Measurements from ENCODE around the gene TTLL4.

TTLL4 gene

GRCh38 chr2:218745160-218745558 is 34.5 kb downstream of the TTLL4 start:
- WGBS: 68% methylated on average over 3 of the region's 5 CpGs

GRCh38 chr2:218745559-218746469 is 35.2 kb downstream of the TTLL4 start:
- no peak for DNase-seq
- Histone ChIP-seq H2BK12ac (ENCODE audit: low read length in 2 of 2) (no peak overlapping the region), H2BK15ac (ENCODE audit: low read depth, poor library complexity, severe bottlenecking) (no peak overlapping the region), H3K4me3 (ENCODE audit: insufficient read depth in 1 of 2, low read depth in 1 of 2, low read length in 2 of 2) (peak overlapping the region in 1 of 2 experiments; percentile 3), H4K91ac (ENCODE audit: low read length) (no peak overlapping the region), H3K18ac (ENCODE audit: low read depth in 1 of 2, low read length in 2 of 2) (no peak overlapping the region), H3K4me1 (ENCODE audit: control insufficient read depth, insufficient read depth, low read depth, low read length) (no peaks in the 10 kb centered on the region), H4K8ac (ENCODE audit: low read length) (no peak overlapping the region), H2AFZ (ENCODE audit: low read depth, low read length) (no peak overlapping the region), H3K9me3 (ENCODE audit: control insufficient read depth, low read length) (no peaks in the 10 kb centered on the region), H3K27ac (ENCODE audit: low read length, poor library complexity, severe bottlenecking) (no peak overlapping the region), H2AK5ac (ENCODE audit: low read length, severe bottlenecking) (no peak overlapping the region), H3K4ac (ENCODE audit: low read depth in 1 of 2, low read length in 2 of 2) (no peak overlapping the region), H3K9ac (ENCODE audit: low read length) (no peak overlapping the region), H3K23ac (ENCODE audit: low read length in 2 of 2) (no peak overlapping the region), H3K4me2 (ENCODE audit: low read length, poor library complexity, severe bottlenecking) (no peak overlapping the region), H3K79me1 (replicated peaks; ENCODE audit: low read length, poor library complexity, severe bottlenecking) (peaks cover 12% of the 10 kb centered on the region), H3K36me3 (ENCODE audit: control insufficient read depth in 1 of 2, insufficient read depth in 2 of 2, low read depth in 1 of 2, low read length in 2 of 2) (peaks cover 56 to 84% of the 10 kb centered on the region in 2 experiments), H2BK120ac (ENCODE audit: low read depth, low read length) (no peak overlapping the region), H3K27me3 (ENCODE audit: control insufficient read depth in 1 of 2, insufficient read depth in 1 of 2, low read length in 2 of 2) (no peaks in the 10 kb centered on the region), H2BK5ac (ENCODE audit: low read depth, low read length, poor library complexity, severe bottlenecking) (no peak overlapping the region), H3K14ac (ENCODE audit: low read length in 2 of 2) (no peak overlapping the region)
- over 99% methylated on average over 10 of the region's 10 CpGs for WGBS

More at GRCh38 chr2:218745160-218745558, 34.5 kb downstream of the TTLL4 start:
- Histone ChIP-seq H3K27me3 (ENCODE audit: control insufficient read depth in 1 of 2, insufficient read depth in 1 of 2, low read length in 2 of 2) (no peaks in the 10 kb centered on the region), H3K4me2 (ENCODE audit: low read length, poor library complexity, severe bottlenecking) (no peak overlapping the region), H3K9ac (ENCODE audit: low read length) (no peak overlapping the region), H3K36me3 (ENCODE audit: control insufficient read depth in 1 of 2, insufficient read depth in 2 of 2, low read depth in 1 of 2, low read length in 2 of 2) (peaks cover 58 to 83% of the 10 kb centered on the region in 2 experiments), H2BK5ac (ENCODE audit: low read depth, low read length, poor library complexity, severe bottlenecking) (no peak overlapping the region), H3K79me1 (replicated peaks; ENCODE audit: low read length, poor library complexity, severe bottlenecking) (peaks cover 15% of the 10 kb centered on the region), H3K9me3 (ENCODE audit: control insufficient read depth, low read length) (no peaks in the 10 kb centered on the region), H2AK5ac (ENCODE audit: low read length, severe bottlenecking) (no peak overlapping the region), H2AFZ (ENCODE audit: low read depth, low read length) (no peak overlapping the region), H3K4ac (ENCODE audit: low read depth in 1 of 2, low read length in 2 of 2) (no peak overlapping the region), H3K14ac (ENCODE audit: low read length in 2 of 2) (no peak overlapping the region), H3K18ac (ENCODE audit: low read depth in 1 of 2, low read length in 2 of 2) (no peak overlapping the region), H4K91ac (ENCODE audit: low read length) (no peak overlapping the region), H2BK120ac (ENCODE audit: low read depth, low read length) (no peak overlapping the region), H3K27ac (ENCODE audit: low read length, poor library complexity, severe bottlenecking) (no peak overlapping the region), H4K8ac (ENCODE audit: low read length) (no peak overlapping the region), H3K4me1 (ENCODE audit: control insufficient read depth, insufficient read depth, low read depth, low read length) (no peaks in the 10 kb centered on the region), H2BK15ac (ENCODE audit: low read depth, poor library complexity, severe bottlenecking) (no peak overlapping the region), H2BK12ac (ENCODE audit: low read length in 2 of 2) (no peak overlapping the region), H3K23ac (ENCODE audit: low read length in 2 of 2) (peak overlapping the region in 1 of 2 experiments; percentile 26), H3K4me3 (ENCODE audit: insufficient read depth in 1 of 2, low read depth in 1 of 2, low read length in 2 of 2) (peak overlapping the region in 1 of 2 experiments; percentile 3)
- no peak for DNase-seq

GRCh38 chr2:218746470-218746795 is 35.8 kb downstream of the TTLL4 start:
- 100% methylated on average over 1 of the region's 1 CpG for WGBS
- Histone ChIP-seq H3K4me2 (ENCODE audit: low read length, poor library complexity, severe bottlenecking) (no peak overlapping the region), H3K18ac (ENCODE audit: low read depth in 1 of 2, low read length in 2 of 2) (no peak overlapping the region), H3K14ac (ENCODE audit: low read length in 2 of 2) (no peak overlapping the region), H2BK5ac (ENCODE audit: low read depth, low read length, poor library complexity, severe bottlenecking) (no peak overlapping the region), H3K9ac (ENCODE audit: low read length) (no peak overlapping the region), H2BK15ac (ENCODE audit: low read depth, poor library complexity, severe bottlenecking) (no peak overlapping the region), H3K9me3 (ENCODE audit: control insufficient read depth, low read length) (no peaks in the 10 kb centered on the region), H2BK12ac (ENCODE audit: low read length in 2 of 2) (no peak overlapping the region), H3K79me1 (replicated peaks; ENCODE audit: low read length, poor library complexity, severe bottlenecking) (peaks cover 11% of the 10 kb centered on the region), H3K27me3 (ENCODE audit: control insufficient read depth in 1 of 2, insufficient read depth in 1 of 2, low read length in 2 of 2) (no peaks in the 10 kb centered on the region), H2BK120ac (ENCODE audit: low read depth, low read length) (no peak overlapping the region), H2AK5ac (ENCODE audit: low read length, severe bottlenecking) (no peak overlapping the region), H4K91ac (ENCODE audit: low read length) (no peak overlapping the region), H3K27ac (ENCODE audit: low read length, poor library complexity, severe bottlenecking) (no peak overlapping the region), H4K8ac (ENCODE audit: low read length) (no peak overlapping the region), H3K4me1 (ENCODE audit: control insufficient read depth, insufficient read depth, low read depth, low read length) (no peaks in the 10 kb centered on the region), H3K4me3 (ENCODE audit: insufficient read depth in 1 of 2, low read depth in 1 of 2, low read length in 2 of 2) (no peak overlapping the region), H3K36me3 (ENCODE audit: control insufficient read depth in 1 of 2, insufficient read depth in 2 of 2, low read depth in 1 of 2, low read length in 2 of 2) (peaks cover 54 to 85% of the 10 kb centered on the region in 2 experiments), H2AFZ (ENCODE audit: low read depth, low read length) (no peak overlapping the region), H3K23ac (ENCODE audit: low read length in 2 of 2) (no peak overlapping the region), H3K4ac (ENCODE audit: low read depth in 1 of 2, low read length in 2 of 2) (no peak overlapping the region)
- DNase-seq: no peak

DNA sequence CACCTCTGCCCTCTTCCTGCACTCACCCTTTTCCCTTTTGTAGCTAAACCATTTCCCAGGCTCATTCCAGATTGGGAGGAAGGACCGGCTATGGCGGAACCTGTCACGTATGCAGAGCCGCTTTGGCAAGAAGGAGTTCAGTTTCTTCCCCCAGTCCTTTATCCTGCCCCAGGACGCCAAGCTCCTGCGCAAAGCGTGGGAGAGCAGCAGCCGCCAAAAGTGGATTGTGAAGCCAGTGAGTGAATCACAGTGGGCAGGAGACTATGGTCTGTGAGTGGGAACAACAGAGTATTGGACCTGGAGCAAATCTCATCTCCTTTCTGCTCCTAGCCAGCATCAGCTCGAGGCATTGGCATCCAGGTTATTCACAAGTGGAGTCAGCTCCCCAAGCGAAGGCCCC is 36.3 kb downstream of the TTLL4 start:
- H2AK5ac ChIP-seq (ENCODE audit: low read length, severe bottlenecking): no peak overlapping the region
- peaks cover 56 to 83% of the 10 kb centered on the region in 2 experiments for H3K36me3 ChIP-seq (ENCODE audit: control insufficient read depth in 1 of 2, insufficient read depth in 2 of 2, low read depth in 1 of 2, low read length in 2 of 2)
- no peak overlapping the region for H2AFZ ChIP-seq (ENCODE audit: low read depth, low read length)
- H3K9ac ChIP-seq (ENCODE audit: low read length): no peak overlapping the region
- H3K79me1 ChIP-seq (replicated peaks; ENCODE audit: low read length, poor library complexity, severe bottlenecking): peaks cover 11% of the 10 kb centered on the region
- no peak overlapping the region for H3K4me3 ChIP-seq (ENCODE audit: insufficient read depth in 1 of 2, low read depth in 1 of 2, low read length in 2 of 2)
- no peak overlapping the region for H2BK5ac ChIP-seq (ENCODE audit: low read depth, low read length, poor library complexity, severe bottlenecking)
- no peaks in the 10 kb centered on the region for H3K4me1 ChIP-seq (ENCODE audit: control insufficient read depth, insufficient read depth, low read depth, low read length)
- H4K8ac ChIP-seq (ENCODE audit: low read length): no peak overlapping the region
- no peak overlapping the region for H2BK12ac ChIP-seq (ENCODE audit: low read length in 2 of 2)
- H3K18ac ChIP-seq (ENCODE audit: low read depth in 1 of 2, low read length in 2 of 2): no peak overlapping the region
- no peak overlapping the region for H3K4ac ChIP-seq (ENCODE audit: low read depth in 1 of 2, low read length in 2 of 2)
- WGBS: over 99% methylated on average over 10 of the region's 10 CpGs
- H3K27me3 ChIP-seq (ENCODE audit: control insufficient read depth in 1 of 2, insufficient read depth in 1 of 2, low read length in 2 of 2): no peaks in the 10 kb centered on the region
- no peak overlapping the region for H3K23ac ChIP-seq (ENCODE audit: low read length in 2 of 2)
- H3K9me3 ChIP-seq (ENCODE audit: control insufficient read depth, low read length): no peaks in the 10 kb centered on the region
- H2BK15ac ChIP-seq (ENCODE audit: low read depth, poor library complexity, severe bottlenecking): no peak overlapping the region
- H3K14ac ChIP-seq (ENCODE audit: low read length in 2 of 2): no peak overlapping the region
- DNase-seq: no peak
- no peak overlapping the region for H3K4me2 ChIP-seq (ENCODE audit: low read length, poor library complexity, severe bottlenecking)
- no peak overlapping the region for H3K27ac ChIP-seq (ENCODE audit: low read length, poor library complexity, severe bottlenecking)
- H4K91ac ChIP-seq (ENCODE audit: low read length): no peak overlapping the region
- H2BK120ac ChIP-seq (ENCODE audit: low read depth, low read length): no peak overlapping the region
